A673 (cell line): ENCODE data around the gene TRAF6.

Source experiments
- EZH2 ChIP-seq: fragments of 200-600 bp; sonication (generic); IDR thresholded peaks from 2 replicates; pipeline ENCODE4 v1.6.1; 2017; ENCODE audit warnings: borderline replicate concordance, low read depth, mild to moderate bottlenecking, mixed read lengths, antibody characterized with exemption, low read length; ENCODE audit not compliant: poor library complexity, severe bottlenecking
- TF ChIP-seq, protein P1 (sequence below): fragments of 300-800, 200-600 bp; sonication (generic); conservative IDR thresholded peaks from 2 replicates; pipeline ENCODE4 v1.5.1; 2017; ENCODE audit warnings: low read depth, mild to moderate bottlenecking, antibody characterized with exemption, low read length, moderate library complexity, mixed read lengths

DNA sequence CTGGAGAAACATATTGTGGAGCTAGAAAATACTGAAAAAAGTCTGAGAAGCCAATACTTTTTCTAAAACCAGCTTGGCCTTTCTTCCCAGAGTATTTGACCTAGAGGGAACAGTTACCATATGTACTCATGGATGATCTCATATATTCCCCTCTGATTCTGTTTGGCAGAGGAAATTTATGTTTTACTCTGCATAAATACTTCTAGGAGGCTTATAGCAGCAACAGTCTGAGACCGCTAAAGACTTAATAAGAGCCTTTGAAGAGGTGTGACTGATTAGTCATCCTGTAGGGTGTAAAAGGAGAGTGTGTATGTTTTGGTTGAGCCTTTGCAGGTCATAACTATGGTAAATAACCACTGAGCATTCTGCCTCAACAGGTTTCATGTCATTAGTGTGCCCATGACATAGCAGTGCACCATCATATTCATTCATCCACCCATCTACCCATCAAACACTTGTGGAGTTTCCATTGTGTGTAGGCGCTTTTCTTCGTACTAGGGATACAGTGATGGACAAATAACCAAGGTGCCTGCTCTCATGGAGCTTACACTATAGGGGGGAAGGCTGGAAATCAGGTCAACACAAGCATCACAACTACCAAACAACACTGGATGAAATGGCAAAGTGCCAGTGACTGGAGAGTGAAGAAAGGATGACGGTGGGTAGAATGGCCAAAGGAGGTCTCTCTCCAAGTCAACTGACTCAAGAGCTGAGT, 44.5 kb downstream of the TRAF6 start:
- TF ChIP-seq, protein P1, sequence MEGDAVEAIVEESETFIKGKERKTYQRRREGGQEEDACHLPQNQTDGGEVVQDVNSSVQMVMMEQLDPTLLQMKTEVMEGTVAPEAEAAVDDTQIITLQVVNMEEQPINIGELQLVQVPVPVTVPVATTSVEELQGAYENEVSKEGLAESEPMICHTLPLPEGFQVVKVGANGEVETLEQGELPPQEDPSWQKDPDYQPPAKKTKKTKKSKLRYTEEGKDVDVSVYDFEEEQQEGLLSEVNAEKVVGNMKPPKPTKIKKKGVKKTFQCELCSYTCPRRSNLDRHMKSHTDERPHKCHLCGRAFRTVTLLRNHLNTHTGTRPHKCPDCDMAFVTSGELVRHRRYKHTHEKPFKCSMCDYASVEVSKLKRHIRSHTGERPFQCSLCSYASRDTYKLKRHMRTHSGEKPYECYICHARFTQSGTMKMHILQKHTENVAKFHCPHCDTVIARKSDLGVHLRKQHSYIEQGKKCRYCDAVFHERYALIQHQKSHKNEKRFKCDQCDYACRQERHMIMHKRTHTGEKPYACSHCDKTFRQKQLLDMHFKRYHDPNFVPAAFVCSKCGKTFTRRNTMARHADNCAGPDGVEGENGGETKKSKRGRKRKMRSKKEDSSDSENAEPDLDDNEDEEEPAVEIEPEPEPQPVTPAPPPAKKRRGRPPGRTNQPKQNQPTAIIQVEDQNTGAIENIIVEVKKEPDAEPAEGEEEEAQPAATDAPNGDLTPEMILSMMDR = no peak
- TF ChIP-seq EZH2 = no peak
